Mammary epithelial cell (primary cell): ENCODE results near the gene TRPV2.

ENCODE experiments used
- CTCF ChIP-seq, 2 donors: IDR thresholded peaks in 1 of 2; conservative IDR thresholded peaks in 1 of 2; 2 replicates each; pipeline ENCODE4 v1.5.1; 2011 to 2012; ENCODE audit warnings: inconsistent platforms in 2 of 2, low read length in 2 of 2, mild to moderate bottlenecking in 2 of 2, control low read depth in 1 of 2, low read depth in 1 of 2; ENCODE audit not compliant: insufficient read depth in 1 of 2; ENCODE audit errors: extremely low read depth in 1 of 2
- EZH2 ChIP-seq: IDR thresholded peaks from 2 replicates; pipeline ENCODE4 v1.6.1; 2012; ENCODE audit warnings: low read length, inconsistent platforms, borderline replicate concordance

- TF ChIP-seq CTCF (conservative IDR thresholded peaks at IDR 0.05 in 1 of 2, IDR thresholded peaks at IDR 0.05 in 1 of 2; ENCODE audit: extremely low read depth in 1 of 2, insufficient read depth in 1 of 2, low read depth in 1 of 2, low read length in 2 of 2) (no peak), EZH2 (no peak)
Measured at GRCh38 chr17:16374146-16374938, 41.0 kb upstream of the TRPV2 start.
